Body of pancreas (tissue), 4 donors: ENCODE measurements around the gene RGS6. TPM values are rescaled to one million over a fixed set of nuclear protein-coding genes. Genes with fewer than 3 reads are reported as not detected.

Source experiments
- ATAC-seq: fragments of 150-250 bp; one replicate; pipeline ENCODE4 v1.9.1; 2016
- DNase-seq, 4 donors: peaks; one replicate each; pipeline ENCODE4 v3.0.0-alpha.2; 2019
- H3K27ac ChIP-seq, 4 donors: fragments of 200-600 bp; sonication (generic); 1 replicate in 3 of 4; 2 replicates in 1 of 4; pipeline versions ENCODE4 v1.5.1 to v1.6.1; 2016 to 2019; ENCODE audit warnings: mild to moderate bottlenecking in 1 of 4, mixed read lengths in 1 of 4, moderate library complexity in 1 of 4
- H3K27me3 ChIP-seq, 2 donors: fragments of 200-600 bp; sonication (generic); one replicate each; pipeline ENCODE4 v1.6.0; 2016; ENCODE audit warnings: mild to moderate bottlenecking in 1 of 2
- H3K36me3 ChIP-seq, 2 donors: fragments of 200-600 bp; sonication (generic); replicated peaks in 1 of 2; 2 replicates each; pipeline ENCODE4 v1.5.1; 2016; ENCODE audit warnings: low read depth in 2 of 2; ENCODE audit not compliant: insufficient read depth in 1 of 2
- H3K4me1 ChIP-seq: fragments of 200-600 bp; sonication (generic); one replicate; pipeline ENCODE4 v1.6.0; 2016
- H3K4me3 ChIP-seq, 2 donors: fragments of 200-600 bp; sonication (generic); 1 replicate in 1 of 2; 2 replicates in 1 of 2; pipeline ENCODE4 v1.5.1; 2016 to 2019
- H3K9me3 ChIP-seq, 3 donors: fragments of 200-600 bp; sonication (generic); 1 replicate in 2 of 3; 2 replicates in 1 of 3; pipeline ENCODE4 v1.5.1; 2016
- POLR2A ChIP-seq, 3 donors: fragments of 450-650 bp; IDR thresholded peaks; one replicate each; pipeline ENCODE4 v1.6.1; 2016; ENCODE audit warnings: antibody characterized with exemption in 3 of 3, mild to moderate bottlenecking in 2 of 3
- WGBS, 2 donors: methylation state at CpG; one replicate each; pipeline ENCODE4 v1.1.5; 2017; 5-methylcytosine and 5-hydroxymethylcytosine counted together
- intact Hi-C: fragments of 100-400 bp; cut with DNase I; formaldehyde crosslinking; loops from one replicate; pipeline ENCODE4 v1.15.1; 2023
- total RNA-seq, 2 donors: library from RNA; depleted of rRNA; stranded (reverse); fragments of >200 nt; gene quantifications; one replicate each; pipeline ENCODE4 v1.1.0, GENCODE V29; 2016
- TF ChIP-seq, protein P1 (sequence below), 7 experiments: fragments of 450-650 bp in 4 of 7; fragments of 200-600 bp in 3 of 7; sonication (generic) in 3 of 7; IDR thresholded peaks; one replicate each; pipeline ENCODE4 v1.5.1; 2016 to 2019; ENCODE audit warnings: antibody characterized with exemption in 7 of 7

RGS6 gene
- total RNA-seq, 2 donors from 2014 or later: 0.26 to 1.3 TPM

- DNase-seq (peak in 1 of 4 donors; percentile 35), ATAC-seq (no peak)
- no peak for TF ChIP-seq POLR2A (IDR thresholded peaks at IDR 0.05)
- TF ChIP-seq, protein P1, sequence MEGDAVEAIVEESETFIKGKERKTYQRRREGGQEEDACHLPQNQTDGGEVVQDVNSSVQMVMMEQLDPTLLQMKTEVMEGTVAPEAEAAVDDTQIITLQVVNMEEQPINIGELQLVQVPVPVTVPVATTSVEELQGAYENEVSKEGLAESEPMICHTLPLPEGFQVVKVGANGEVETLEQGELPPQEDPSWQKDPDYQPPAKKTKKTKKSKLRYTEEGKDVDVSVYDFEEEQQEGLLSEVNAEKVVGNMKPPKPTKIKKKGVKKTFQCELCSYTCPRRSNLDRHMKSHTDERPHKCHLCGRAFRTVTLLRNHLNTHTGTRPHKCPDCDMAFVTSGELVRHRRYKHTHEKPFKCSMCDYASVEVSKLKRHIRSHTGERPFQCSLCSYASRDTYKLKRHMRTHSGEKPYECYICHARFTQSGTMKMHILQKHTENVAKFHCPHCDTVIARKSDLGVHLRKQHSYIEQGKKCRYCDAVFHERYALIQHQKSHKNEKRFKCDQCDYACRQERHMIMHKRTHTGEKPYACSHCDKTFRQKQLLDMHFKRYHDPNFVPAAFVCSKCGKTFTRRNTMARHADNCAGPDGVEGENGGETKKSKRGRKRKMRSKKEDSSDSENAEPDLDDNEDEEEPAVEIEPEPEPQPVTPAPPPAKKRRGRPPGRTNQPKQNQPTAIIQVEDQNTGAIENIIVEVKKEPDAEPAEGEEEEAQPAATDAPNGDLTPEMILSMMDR (IDR thresholded peaks at IDR 0.05): no peak
- no peak overlapping the region for H3K4me3 ChIP-seq
- H3K27me3 ChIP-seq: no peaks in the 10 kb centered on the region
- no peaks in the 10 kb centered on the region for H3K9me3 ChIP-seq
- no peaks in the 10 kb centered on the region for H3K36me3 ChIP-seq
- H3K4me1 ChIP-seq: peaks cover 12% of the 10 kb centered on the region
- intact Hi-C loops: no loop called here
- H3K27ac ChIP-seq: no peak overlapping the region
Measured at GRCh38 chr14:72201645-72202044, 269.4 kb downstream of the RGS6 start.

DNA sequence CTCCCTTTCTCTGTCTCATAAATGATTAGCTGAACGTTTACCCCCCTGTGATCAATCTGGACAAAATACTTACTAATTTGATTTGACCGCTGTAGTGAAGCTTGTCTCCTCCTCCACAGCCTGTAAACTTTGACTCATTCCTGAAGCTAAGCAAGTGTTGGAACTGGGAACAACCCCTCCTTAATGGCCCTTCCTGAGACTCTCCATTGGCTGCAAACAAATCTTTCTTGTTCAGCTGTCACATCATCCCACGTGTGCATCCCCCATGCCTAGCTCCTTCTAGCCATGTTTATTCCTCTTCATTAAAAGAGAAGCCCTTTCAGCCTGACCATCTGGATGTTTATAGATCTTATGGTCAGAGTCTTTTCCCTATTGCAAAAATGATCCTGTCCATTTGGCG lies 281.2 kb downstream of the RGS6 start:
- ATAC-seq (no peak), DNase-seq (no peak)
- Histone ChIP-seq H3K27ac (no peak overlapping the region), H3K36me3 (no peaks in the 10 kb centered on the region), H3K4me3 (no peak overlapping the region), H3K9me3 (no peaks in the 10 kb centered on the region), H3K4me1 (no peaks in the 10 kb centered on the region), H3K27me3 (no peaks in the 10 kb centered on the region)
- no peak for TF ChIP-seq POLR2A (IDR thresholded peaks at IDR 0.05)
- TF ChIP-seq, protein P1 (IDR thresholded peaks at IDR 0.05): no peak
- WGBS, 2 donors: 62 to 70% methylated on average over 4 of the region's 4 CpGs
- intact Hi-C loops: no loop called here

DNA sequence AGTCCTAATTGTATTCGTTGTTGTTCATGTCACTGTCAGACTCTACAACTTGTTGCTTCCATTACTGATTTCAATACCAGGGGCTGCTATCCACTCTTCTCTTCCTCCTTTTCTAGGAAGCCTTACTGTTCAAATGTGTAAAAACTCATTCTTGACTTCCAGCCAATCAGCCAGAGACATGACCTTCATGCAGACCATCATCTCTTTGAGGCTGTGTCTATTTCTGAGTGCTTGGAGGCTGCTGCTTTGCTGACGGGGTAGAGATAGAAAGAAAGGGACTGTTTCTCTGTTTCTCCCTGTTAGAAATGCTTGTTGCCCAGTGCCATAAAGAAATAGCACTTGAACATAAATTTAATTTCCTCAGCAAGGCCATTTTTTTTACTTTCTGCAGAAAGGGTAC lies 282.9 kb downstream of the RGS6 start:
- WGBS, 2 donors: 67 to 70% methylated on average over 2 of the region's 2 CpGs
- Histone ChIP-seq H3K4me3 (no peak overlapping the region), H3K9me3 (no peaks in the 10 kb centered on the region), H3K4me1 (no peaks in the 10 kb centered on the region), H3K27ac (no peak overlapping the region), H3K27me3 (no peaks in the 10 kb centered on the region), H3K36me3 (no peaks in the 10 kb centered on the region)
- TF ChIP-seq, protein P1 (IDR thresholded peaks at IDR 0.05): no peak
- no peak for TF ChIP-seq POLR2A (IDR thresholded peaks at IDR 0.05)
- ATAC-seq: no peak
- intact Hi-C loops: no loop called here
- DNase-seq: no peak

DNA sequence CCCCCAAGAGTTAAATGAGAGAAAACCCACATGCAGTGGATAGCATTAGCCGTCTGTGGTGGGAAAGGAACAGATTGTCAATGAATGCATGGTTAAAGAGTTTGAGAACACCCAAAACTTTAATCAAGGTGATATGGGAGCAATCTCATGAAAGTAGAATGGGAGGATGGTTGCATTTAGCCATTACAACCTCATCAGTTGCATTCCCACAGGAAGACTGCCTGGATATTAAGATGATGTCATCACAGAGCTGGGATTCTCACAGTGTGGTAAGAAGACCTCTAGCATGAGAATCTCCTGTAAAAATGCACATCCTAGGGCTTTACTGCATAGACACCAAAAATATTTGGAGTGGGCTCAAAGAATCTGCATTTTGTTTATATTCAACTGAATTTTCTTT lies 284.9 kb downstream of the RGS6 start:
- 44 to 53% methylated on average over 1 of the region's 1 CpG for WGBS, 2 donors
- Histone ChIP-seq H3K27me3 (no peaks in the 10 kb centered on the region), H3K27ac (no peak overlapping the region), H3K9me3 (no peaks in the 10 kb centered on the region), H3K4me3 (no peak overlapping the region), H3K4me1 (no peaks in the 10 kb centered on the region), H3K36me3 (no peaks in the 10 kb centered on the region)
- TF ChIP-seq POLR2A (IDR thresholded peaks at IDR 0.05): no peak
- TF ChIP-seq, protein P1 (IDR thresholded peaks at IDR 0.05): no peak
- intact Hi-C loops: no loop called here
- no peak for DNase-seq
- no peak for ATAC-seq

GRCh38 chr14:72222046-72222445 lies 289.8 kb downstream of the RGS6 start:
- Histone ChIP-seq H3K36me3 (no peaks in the 10 kb centered on the region), H3K9me3 (no peaks in the 10 kb centered on the region), H3K4me3 (no peak overlapping the region), H3K27me3 (no peaks in the 10 kb centered on the region), H3K4me1 (no peaks in the 10 kb centered on the region), H3K27ac (no peak overlapping the region)
- ATAC-seq (no peak), DNase-seq (no peak)
- 18 to 39% methylated on average over 1 of the region's 1 CpG for WGBS, 2 donors
- no peak for TF ChIP-seq POLR2A (IDR thresholded peaks at IDR 0.05)
- TF ChIP-seq, protein P1 (IDR thresholded peaks at IDR 0.05): no peak
- intact Hi-C loops: no loop called here
